BLaER1 (cell line): Measurements from ENCODE around the gene TTLL11.
A peak's percentile ranks its signal among the peaks of the same experiment; 100 is the strongest.

ENCODE experiments used
- H3K27ac ChIP-seq: shearing (Covaris generic); formaldehyde crosslinking; 2 replicates; pipeline ENCODE4 v1.8.1; 2022
- H3K27me3 ChIP-seq: shearing (Covaris generic); formaldehyde crosslinking; 2 replicates; pipeline ENCODE4 v1.8.1; 2022
- H3K36me3 ChIP-seq: shearing (Covaris generic); formaldehyde crosslinking; 2 replicates; pipeline ENCODE4 v1.8.1; 2022
- H3K4me1 ChIP-seq: shearing (Covaris generic); formaldehyde crosslinking; 2 replicates; pipeline ENCODE4 v1.8.1; 2022
- H3K4me2 ChIP-seq: shearing (Covaris generic); formaldehyde crosslinking; 2 replicates; pipeline ENCODE4 v1.8.1; 2022
- H3K4me3 ChIP-seq: shearing (Covaris generic); formaldehyde crosslinking; 2 replicates; pipeline ENCODE4 v1.8.1; 2022
- H3K9ac ChIP-seq: shearing (Covaris generic); formaldehyde crosslinking; 2 replicates; pipeline ENCODE4 v1.8.1; 2022
- H3K9me3 ChIP-seq: shearing (Covaris generic); formaldehyde crosslinking; 2 replicates; pipeline ENCODE4 v1.8.1; 2022
- H4K20me1 ChIP-seq: shearing (Covaris generic); formaldehyde crosslinking; 2 replicates; pipeline ENCODE4 v1.8.1; 2022
- Cebpa-rat ChIP-seq: shearing (Covaris generic); IDR thresholded peaks from 2 replicates; pipeline ENCODE4 v1.8.1; 2022

The TTLL11 gene

DNA sequence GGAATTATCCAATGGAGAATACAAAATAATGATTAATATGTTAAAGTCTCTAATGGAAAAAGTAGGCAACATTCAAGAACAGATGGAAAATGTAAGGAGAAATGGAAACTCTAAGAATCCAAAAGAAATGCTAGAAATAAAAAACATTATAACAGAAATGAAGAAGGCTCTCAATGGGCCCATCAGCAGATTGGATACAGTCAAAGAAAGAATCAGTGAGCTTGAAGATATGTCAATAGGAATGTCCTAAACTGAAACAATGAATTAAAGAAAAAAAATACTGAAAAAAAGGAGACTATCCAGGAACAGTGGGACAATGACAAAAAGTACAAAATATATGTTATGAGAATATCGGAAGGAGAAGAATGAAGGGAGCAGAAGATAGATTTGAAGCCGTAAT, 248.5 kb downstream of the TTLL11 start:
- H3K4me2 ChIP-seq = no peak overlapping the region
- no peak overlapping the region for H3K27ac ChIP-seq
- no peaks in the 10 kb centered on the region for H3K36me3 ChIP-seq
- no peaks in the 10 kb centered on the region for H3K27me3 ChIP-seq
- peaks cover 26% of the 10 kb centered on the region for H3K4me1 ChIP-seq
- H3K4me3 ChIP-seq = no peak overlapping the region
- H3K9me3 ChIP-seq = peaks cover 23% of the 10 kb centered on the region
- H3K9ac ChIP-seq = no peak overlapping the region
- no peak for TF ChIP-seq Cebpa-rat
- H4K20me1 ChIP-seq = no peaks in the 10 kb centered on the region

DNA sequence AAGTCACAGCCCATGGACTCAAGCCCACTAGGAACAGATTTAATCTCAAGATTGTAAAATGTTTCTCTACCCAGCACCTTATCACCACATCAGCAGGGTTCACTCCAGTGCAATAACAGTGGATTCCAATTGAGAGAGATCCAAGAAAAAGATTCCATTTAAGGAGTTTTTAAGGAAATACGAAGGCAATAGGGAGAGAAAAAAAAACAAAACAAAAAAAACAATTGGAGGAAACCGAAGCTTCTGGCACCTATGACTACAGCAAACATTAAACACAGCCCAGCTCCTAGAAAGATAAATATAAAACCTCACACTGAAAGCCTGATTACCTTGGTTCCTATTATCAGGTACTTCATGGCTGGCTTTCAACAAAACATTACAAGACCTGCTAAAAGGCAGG, 249.0 kb downstream of the TTLL11 start:
- Histone ChIP-seq H3K4me2 (no peak overlapping the region), H4K20me1 (no peaks in the 10 kb centered on the region), H3K27me3 (no peaks in the 10 kb centered on the region), H3K27ac (no peak overlapping the region), H3K9me3 (peaks cover 23% of the 10 kb centered on the region), H3K36me3 (no peaks in the 10 kb centered on the region), H3K4me1 (peaks cover 31% of the 10 kb centered on the region), H3K4me3 (no peak overlapping the region), H3K9ac (no peak overlapping the region)
- TF ChIP-seq Cebpa-rat = no peak

DNA sequence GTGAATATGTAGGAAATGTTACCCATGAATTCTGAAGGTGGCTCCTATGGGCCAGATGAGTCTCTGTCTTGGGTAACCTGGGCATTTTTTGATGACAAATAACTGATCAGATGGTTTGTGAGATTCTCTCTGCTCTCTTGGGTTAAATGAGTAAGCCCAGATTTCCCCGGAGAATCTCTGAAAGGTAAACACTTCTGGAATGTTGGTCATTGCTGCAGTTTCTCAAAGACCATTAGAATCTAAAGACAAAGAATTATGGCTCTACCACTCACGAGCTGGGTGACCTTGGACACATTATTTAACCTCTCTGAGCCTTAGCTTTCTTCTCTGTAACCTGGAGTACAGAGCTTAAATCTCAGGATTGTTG, 250.5 kb downstream of the TTLL11 start:
- Histone ChIP-seq H3K4me2 (no peak overlapping the region), H3K36me3 (no peaks in the 10 kb centered on the region), H3K9ac (no peak overlapping the region), H4K20me1 (no peaks in the 10 kb centered on the region), H3K27ac (no peak overlapping the region), H3K4me3 (no peak overlapping the region), H3K4me1 (peaks cover 35% of the 10 kb centered on the region), H3K9me3 (peaks cover 11% of the 10 kb centered on the region), H3K27me3 (no peaks in the 10 kb centered on the region)
- no peak for TF ChIP-seq Cebpa-rat

DNA sequence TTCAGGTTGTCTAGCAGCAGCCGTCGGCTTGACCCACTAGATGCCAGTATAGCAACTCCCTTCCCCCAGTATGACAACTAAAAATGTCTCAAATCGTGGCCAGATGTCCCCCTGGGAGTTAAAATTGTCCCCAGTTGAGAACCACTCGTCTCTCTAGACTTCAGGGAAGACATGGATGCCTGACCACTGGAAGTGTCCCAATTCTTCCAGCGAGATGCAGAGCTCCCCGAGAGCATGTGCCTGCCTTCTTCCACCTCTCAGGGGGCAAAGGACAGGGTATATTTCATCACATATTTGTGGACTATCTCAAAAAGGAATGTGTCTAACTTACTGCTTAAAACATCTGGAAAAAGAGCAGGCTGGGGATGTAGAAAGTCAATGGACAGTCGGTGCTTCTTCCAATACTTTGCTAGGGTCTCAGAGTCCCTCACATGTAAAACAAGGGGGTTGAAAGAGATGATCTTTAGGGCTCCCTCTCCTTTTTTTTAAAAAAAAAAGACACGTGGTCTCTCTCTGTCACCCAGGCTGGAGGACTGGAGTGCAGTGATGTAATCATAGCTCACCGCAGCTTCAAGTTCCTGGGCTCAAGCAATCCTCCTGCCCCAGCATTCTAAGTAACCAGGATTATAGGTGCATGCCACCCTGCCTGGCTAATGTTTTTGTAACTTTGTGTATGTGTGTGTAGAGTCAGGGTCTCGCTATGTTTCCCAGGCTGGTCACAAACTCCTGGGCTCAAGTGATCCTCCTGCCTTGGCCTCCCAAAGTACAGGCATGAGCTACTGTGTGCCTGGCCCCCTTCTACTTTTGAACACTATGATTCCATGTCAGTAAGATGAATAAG, 251.1 kb downstream of the TTLL11 start:
- Histone ChIP-seq H3K4me3 (no peak overlapping the region), H3K27me3 (no peaks in the 10 kb centered on the region), H4K20me1 (no peaks in the 10 kb centered on the region), H3K9ac (no peak overlapping the region), H3K4me1 (peaks cover 35% of the 10 kb centered on the region), H3K36me3 (no peaks in the 10 kb centered on the region), H3K9me3 (peaks cover 10% of the 10 kb centered on the region), H3K27ac (0 out of 2 replicates have a peak overlapping the region, but pooled peaks have one; percentile 10), H3K4me2 (peak overlapping the region; percentile 49)
- no peak for TF ChIP-seq Cebpa-rat

DNA sequence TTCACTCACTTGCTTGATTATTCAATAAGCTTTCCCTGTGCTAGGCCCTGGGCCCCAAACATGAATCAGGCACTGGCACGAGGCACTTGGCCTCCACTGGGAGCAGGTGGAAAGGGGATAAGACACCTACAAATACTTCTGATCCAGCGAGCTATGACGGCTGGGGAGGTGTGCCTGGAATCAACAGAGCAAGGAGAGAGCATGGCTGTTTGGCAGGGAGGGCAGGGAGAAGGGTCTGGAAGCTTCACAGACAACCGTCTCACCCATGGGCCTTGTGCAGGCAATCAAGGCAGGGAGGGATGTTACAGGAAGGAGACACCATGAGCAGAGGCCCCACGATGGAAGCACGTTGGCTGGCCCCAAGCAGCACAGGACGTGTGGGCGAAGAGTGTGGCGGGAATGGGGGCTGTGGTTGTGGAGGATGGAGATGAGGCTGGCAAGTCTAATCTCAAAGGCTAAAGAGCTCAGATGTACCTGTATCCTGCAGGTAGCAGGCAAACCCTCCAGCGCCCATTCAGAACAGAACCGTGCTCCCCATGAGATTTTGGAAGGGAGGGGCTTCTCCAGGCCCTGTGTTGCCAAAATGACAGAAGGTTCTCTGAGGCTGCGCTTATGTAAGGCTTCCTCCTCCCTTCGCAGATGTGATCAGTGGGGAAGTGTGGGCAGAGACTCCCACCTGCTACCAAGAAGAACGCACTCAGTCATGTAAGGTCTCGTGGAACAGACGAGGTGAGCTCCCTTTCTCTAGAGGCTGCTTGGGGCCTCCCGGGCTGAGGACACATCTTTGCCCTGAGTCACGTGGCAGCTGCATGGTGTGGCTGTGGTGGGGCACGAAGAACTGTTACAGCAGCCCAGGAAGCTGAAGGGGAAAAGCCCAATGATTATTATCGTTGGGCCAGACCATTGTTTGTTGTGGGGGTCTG, 252.0 kb downstream of the TTLL11 start:
- no peak for TF ChIP-seq Cebpa-rat
- Histone ChIP-seq H3K4me2 (peak overlapping the region; percentile 49), H3K4me1 (peaks cover 35% of the 10 kb centered on the region), H3K27me3 (no peaks in the 10 kb centered on the region), H4K20me1 (no peaks in the 10 kb centered on the region), H3K27ac (0 out of 2 replicates have a peak overlapping the region, but pooled peaks have one; percentile 10), H3K36me3 (no peaks in the 10 kb centered on the region), H3K9me3 (peaks cover 10% of the 10 kb centered on the region), H3K9ac (no peak overlapping the region), H3K4me3 (no peak overlapping the region)

DNA sequence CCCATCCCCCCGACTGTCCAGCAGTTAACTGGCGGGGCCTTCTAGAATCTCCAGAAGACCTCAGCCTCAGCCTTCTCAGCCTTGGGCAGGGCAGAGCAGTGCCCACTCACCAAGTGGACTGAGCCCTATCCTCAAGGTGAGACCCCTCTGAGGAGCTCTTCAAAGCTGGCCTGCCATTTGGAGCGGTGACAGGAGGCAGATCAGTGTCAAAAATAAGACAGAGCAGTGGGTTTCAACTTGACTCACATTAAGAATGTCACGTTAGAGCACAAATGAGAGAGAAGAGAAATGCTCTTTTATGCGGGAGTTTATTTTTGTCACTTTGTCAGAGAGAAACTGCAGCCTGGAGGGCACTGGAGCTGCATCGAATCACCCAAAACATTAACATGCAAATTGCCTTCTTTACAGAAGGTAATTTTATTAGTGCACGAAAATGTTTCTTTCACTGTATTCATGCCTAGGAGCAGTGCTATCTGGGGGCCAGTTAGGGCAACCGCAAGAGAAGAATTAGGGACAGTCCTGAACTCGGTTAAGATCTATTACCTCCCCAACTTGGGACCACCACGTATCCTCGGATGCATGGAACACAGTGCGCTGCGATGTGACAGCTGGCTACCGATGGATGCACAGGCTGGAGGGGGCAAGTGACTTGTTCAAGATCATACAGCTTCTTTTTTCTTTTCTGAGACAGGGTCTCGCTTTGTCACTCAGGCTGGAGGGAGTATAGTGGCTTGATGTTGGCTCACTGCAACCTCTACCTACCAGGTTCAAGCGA, 253.2 kb downstream of the TTLL11 start:
- H3K4me3 ChIP-seq = no peak overlapping the region
- no peaks in the 10 kb centered on the region for H4K20me1 ChIP-seq
- no peak for TF ChIP-seq Cebpa-rat
- no peaks in the 10 kb centered on the region for H3K27me3 ChIP-seq
- peak overlapping the region; percentile 58 for H3K4me2 ChIP-seq
- H3K9me3 ChIP-seq = peaks cover 10% of the 10 kb centered on the region
- no peak overlapping the region for H3K9ac ChIP-seq
- peaks cover 35% of the 10 kb centered on the region for H3K4me1 ChIP-seq
- no peaks in the 10 kb centered on the region for H3K36me3 ChIP-seq
- no peak overlapping the region for H3K27ac ChIP-seq

DNA sequence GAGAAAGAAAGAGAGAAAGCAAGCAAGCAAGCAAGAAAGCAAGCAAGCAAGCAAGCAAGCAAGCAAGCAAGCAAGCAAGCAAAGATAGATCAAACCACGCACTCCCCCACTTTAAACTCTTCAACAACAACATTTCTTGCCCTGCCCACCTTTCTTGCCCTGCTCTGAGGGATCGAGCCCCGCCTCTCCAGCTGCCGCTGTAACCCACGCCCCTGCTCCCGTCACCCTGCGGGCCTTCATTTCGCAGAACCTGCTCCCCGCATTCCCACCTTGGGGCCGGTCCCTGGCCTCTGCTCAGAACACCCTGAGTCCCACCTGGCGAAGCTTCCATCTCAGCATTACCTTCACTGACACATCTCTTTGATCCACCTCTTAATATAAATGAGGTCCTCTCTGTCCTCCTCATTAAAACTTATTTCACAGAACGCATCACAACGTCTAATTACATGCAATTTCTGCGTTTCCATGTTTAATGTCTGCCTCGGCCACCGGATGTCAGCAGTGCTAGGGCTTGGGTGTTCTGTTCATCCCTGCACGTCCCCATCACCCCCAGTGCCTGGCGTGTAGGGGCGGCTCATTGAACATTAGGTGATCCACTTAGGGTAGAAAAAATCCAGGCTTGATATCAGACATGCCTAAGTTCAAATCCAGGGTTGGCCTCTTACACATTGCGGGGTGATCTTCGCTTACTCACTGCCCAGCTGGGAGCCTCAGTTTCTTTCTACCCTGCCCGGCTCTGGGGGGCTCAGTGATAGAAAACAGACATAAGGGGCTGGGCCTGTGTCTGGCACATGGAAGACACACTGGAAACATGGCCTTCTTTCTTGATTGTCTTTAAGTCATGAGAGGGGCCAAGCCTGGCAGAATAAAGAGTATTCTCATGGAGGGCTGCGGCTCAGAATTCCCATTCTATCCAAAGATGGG, 254.1 kb downstream of the TTLL11 start:
- Histone ChIP-seq H3K4me3 (no peak overlapping the region), H3K27me3 (no peaks in the 10 kb centered on the region), H3K4me2 (peak overlapping the region; percentile 58), H3K9me3 (peaks cover 5% of the 10 kb centered on the region), H3K9ac (no peak overlapping the region), H3K27ac (no peak overlapping the region), H3K36me3 (no peaks in the 10 kb centered on the region), H3K4me1 (peaks cover 35% of the 10 kb centered on the region), H4K20me1 (no peaks in the 10 kb centered on the region)
- no peak for TF ChIP-seq Cebpa-rat

DNA sequence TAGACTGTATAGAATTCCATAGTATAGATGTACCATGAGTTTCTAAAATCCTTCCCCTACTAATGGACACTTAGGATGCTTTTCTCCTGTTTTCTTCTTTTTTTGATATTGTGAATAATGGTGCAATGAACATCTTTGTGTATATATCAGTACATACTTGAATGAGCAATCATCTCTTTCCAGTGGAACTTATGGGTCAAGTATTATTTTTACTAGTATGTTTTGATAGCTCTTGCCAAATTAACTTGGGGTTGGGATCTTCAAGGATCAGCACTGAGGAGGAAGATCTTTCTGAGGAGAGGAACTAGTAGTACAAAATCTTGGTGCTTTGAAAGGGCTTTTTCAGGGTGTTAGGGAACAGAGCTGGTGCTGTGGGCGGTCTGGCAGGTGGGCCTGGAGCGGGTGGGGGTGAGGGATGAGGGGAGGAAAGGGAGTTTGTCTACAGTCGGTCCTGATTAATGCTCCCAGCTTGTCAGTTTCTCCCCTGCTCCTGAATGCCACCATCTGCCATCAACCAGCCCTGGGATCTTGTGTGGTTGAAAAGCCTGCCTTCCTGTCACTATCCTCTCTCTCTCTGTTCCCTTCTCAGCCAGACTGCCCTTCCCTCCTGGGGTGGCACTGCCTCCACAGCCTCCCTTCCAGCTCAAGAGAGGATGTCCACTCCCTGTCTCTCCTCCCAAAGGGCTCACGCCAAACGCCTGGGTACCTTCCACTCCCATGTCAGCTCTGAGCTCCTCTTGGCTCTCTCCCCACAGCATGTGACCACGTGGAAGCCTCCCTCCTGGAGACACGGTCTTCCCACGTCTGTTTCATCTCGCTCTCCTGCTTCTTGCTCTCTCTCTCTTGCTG, 255.8 kb downstream of the TTLL11 start:
- Histone ChIP-seq H3K27me3 (no peaks in the 10 kb centered on the region), H3K4me1 (peaks cover 35% of the 10 kb centered on the region), H3K4me3 (no peak overlapping the region), H3K27ac (no peak overlapping the region), H3K9ac (no peak overlapping the region), H3K36me3 (no peaks in the 10 kb centered on the region), H4K20me1 (no peaks in the 10 kb centered on the region), H3K9me3 (no peaks in the 10 kb centered on the region), H3K4me2 (no peak overlapping the region)
- TF ChIP-seq Cebpa-rat = no peak
